Kidney (tissue), 14 donors: ENCODE data around the gene PLA2G4B. TPM values are rescaled to one million over a fixed set of nuclear protein-coding genes. Genes with fewer than 3 reads are reported as not detected.
A peak's percentile ranks its signal among the peaks of the same experiment; 100 is the strongest.

Source experiments
- DNase-seq, 5 donors: peaks; one replicate each; pipeline ENCODE4 v3.0.0-alpha.2; 2013 to 2020
- FAIRE-seq: peaks from 2 replicates; lab custom pipeline; 2012; peaks lifted over from hg19 to GRCh38; lab: Jason Lieb, UNC
- H3K27ac ChIP-seq, 2 donors: one replicate each; pipeline ENCODE4 v1.7.0; 2013; ENCODE audit warnings: low read depth in 2 of 2, low read length in 2 of 2, inconsistent platforms in 1 of 2
- H3K27me3 ChIP-seq: one replicate; pipeline ENCODE4 v1.7.1; 2013; ENCODE audit warnings: low read length, inconsistent platforms; ENCODE audit not compliant: control insufficient read depth, insufficient read depth
- H3K36me3 ChIP-seq, 3 donors: one replicate each; pipeline versions ENCODE4 v1.7.0 to v1.7.1; 2013; ENCODE audit warnings: low read length in 3 of 3, control low read depth in 1 of 3, inconsistent platforms in 1 of 3; ENCODE audit not compliant: insufficient read depth in 3 of 3, control insufficient read depth in 2 of 3
- H3K4me1 ChIP-seq, 3 donors: one replicate each; pipeline versions ENCODE4 v1.7.0 to v1.7.1; 2013; ENCODE audit warnings: low read length in 3 of 3, inconsistent platforms in 1 of 3, low read depth in 1 of 3; ENCODE audit not compliant: control insufficient read depth in 2 of 3, insufficient read depth in 2 of 3
- H3K4me3 ChIP-seq, 3 donors: one replicate each; pipeline versions ENCODE4 v1.7.0 to v1.8.1; 2013; ENCODE audit warnings: low read length in 3 of 3, control low read depth in 1 of 3, inconsistent platforms in 1 of 3
- H3K9ac ChIP-seq, 3 donors: one replicate each; pipeline versions ENCODE4 v1.7.0 to v1.7.1; 2013; ENCODE audit warnings: low read length in 3 of 3, control low read depth in 1 of 3, inconsistent platforms in 1 of 3
- H3K9me3 ChIP-seq, 3 donors: one replicate each; pipeline versions ENCODE4 v1.7.0 to v1.7.1; 2013; ENCODE audit warnings: low read length in 3 of 3, control low read depth in 1 of 3, inconsistent platforms in 1 of 3; ENCODE audit not compliant: control insufficient read depth in 2 of 3, insufficient read depth in 1 of 3
- CTCF ChIP-seq: IDR thresholded peaks from 3 replicates; pipeline ENCODE4 v1.5.1; 2012; ENCODE audit warnings: mild to moderate bottlenecking, moderate library complexity, borderline replicate concordance; ENCODE audit not compliant: insufficient read depth; ENCODE audit errors: extremely low read depth
- intact Hi-C: fragments of 100-400 bp; cut with DNase I; formaldehyde crosslinking; loops from one replicate; pipeline ENCODE4 v1.11.1; 2022
- polyA plus RNA-seq: library from polyadenylated mRNA; stranded (reverse); fragments of 350-450 nt; fragmentation: Illumina TruSeq; extraction: RNeasy Lipid Tissue Mini Kit (QIAGEN cat#74804); gene quantifications from one replicate; pipeline ENCODE4 v1.2.3, GENCODE V29; 2014; ENCODE audit warnings: low read depth, low replicate concordance; ENCODE audit not compliant: insufficient read depth
- total RNA-seq: library from RNA; stranded (reverse); fragmentation: NEBNext Ultra II Directional; extraction: Animal tissue kit (Norgen Biotek cat#: 25700); gene quantifications from one replicate; pipeline ENCODE4 v1.2.1, GENCODE V29; 2021
- donor health status: control.
- donor health status: control.
- donor health status: control.
- donor health status: control.
- donor health status: control.
- donor health status: DM: yes; HTN: yes; CAD: no.
- donor health status: Normal renal cell carcinoma (clear cell type).

PLA2G4B gene
- total and polyA plus RNA-seq, 2 donors from 2014 or later = 4.8 to 8.3 TPM

GRCh38 chr15:41824062-41824745 is 14.4 kb upstream of the PLA2G4B start:
- Histone ChIP-seq H3K27me3 (no peaks in the 10 kb centered on the region), H3K9me3 (no peaks in the 10 kb centered on the region), H3K4me1 (peaks cover 2 to 6% (median 4%) of the 10 kb centered on the region in 3 donors), H3K4me3 (no peak overlapping the region), H3K36me3 (peaks cover 0 to 16% (median 6%) of the 10 kb centered on the region in 3 donors), H3K9ac (no peak overlapping the region), H3K27ac (no peak overlapping the region)
- no peak for TF ChIP-seq CTCF
- intact Hi-C loops = no loop called here
- DNase-seq (peak in 1 of 5 donors; percentile 75), FAIRE-seq (no peak)

GRCh38 chr15:41825145-41825544 is 13.5 kb upstream of the PLA2G4B start:
- intact Hi-C loops = no loop called here
- Histone ChIP-seq H3K9me3 (no peaks in the 10 kb centered on the region), H3K4me3 (no peak overlapping the region), H3K27me3 (no peaks in the 10 kb centered on the region), H3K4me1 (peaks cover 2 to 6% (median 4%) of the 10 kb centered on the region in 3 donors), H3K9ac (no peak overlapping the region), H3K27ac (no peak overlapping the region), H3K36me3 (peaks cover 0 to 14% (median 5%) of the 10 kb centered on the region in 3 donors)
- TF ChIP-seq CTCF = no peak
- FAIRE-seq = no peak
- DNase-seq = peak in 1 of 5 donors; percentile 29

GRCh38 chr15:41825572-41826535 is 12.8 kb upstream of the PLA2G4B start:
- Histone ChIP-seq H3K9me3 (no peaks in the 10 kb centered on the region), H3K36me3 (peaks cover 0 to 12% (median 5%) of the 10 kb centered on the region in 3 donors), H3K4me1 (peaks cover 0 to 6% (median 2%) of the 10 kb centered on the region in 3 donors), H3K4me3 (no peak overlapping the region), H3K9ac (no peak overlapping the region), H3K27me3 (no peaks in the 10 kb centered on the region), H3K27ac (no peak overlapping the region)
- intact Hi-C loops = no loop called here
- no peak for TF ChIP-seq CTCF
- DNase-seq (no peak), FAIRE-seq (no peak)
